SK-N-DZ (cell line): ENCODE measurements around the gene FBXO47.
"Not testable (repeated sequence)": the region's sequence is repeated elsewhere in the genome, so short reads cannot be mapped to it uniquely, and the experiment has no call there.

Experiments
- DNase-seq: peaks from one replicate; pipeline ENCODE4 v3.0.0-alpha.2; 2015; ENCODE audit warnings: low spot score

Gene FBXO47

DNA sequence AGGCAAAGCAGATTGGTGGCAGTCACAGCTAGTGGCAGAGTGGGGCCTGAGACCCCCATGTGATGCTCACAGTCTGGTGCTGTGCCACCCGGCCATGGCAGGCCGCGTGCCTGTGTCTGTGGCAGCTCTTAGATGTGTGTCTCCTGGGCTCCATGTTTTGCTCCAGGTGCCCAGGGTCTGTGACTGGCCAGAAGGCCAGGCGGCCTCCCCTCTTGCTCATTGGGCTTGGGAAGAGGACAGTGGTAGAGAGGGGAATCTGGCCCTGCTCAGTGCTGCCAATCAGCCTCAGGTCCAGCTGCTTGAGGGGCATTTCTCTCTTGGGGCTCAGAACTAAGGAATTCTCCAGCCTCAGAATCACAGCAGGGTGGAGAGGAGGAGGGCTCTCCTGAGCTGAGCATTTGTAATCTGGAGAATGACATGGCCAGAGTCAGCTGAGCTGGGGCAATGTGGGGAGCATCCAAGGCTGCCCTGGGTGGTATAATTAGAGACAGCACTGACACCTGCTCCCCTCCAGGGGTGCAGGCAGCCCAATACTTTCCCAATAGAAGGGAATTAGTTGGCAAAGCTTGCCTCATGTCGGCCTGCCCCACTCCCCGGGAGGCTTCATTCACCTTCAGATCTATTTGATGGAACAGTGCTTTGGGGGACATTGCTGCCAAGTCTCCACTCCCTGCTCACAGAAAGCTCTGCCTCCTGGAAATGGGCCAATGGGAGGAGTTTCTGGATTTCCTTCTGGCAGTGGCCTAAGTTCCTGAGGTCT is 44.5 kb downstream of the FBXO47 start:
- DNase-seq: no peak

GRCh38 chr17:38921756-38922411 is 45.3 kb downstream of the FBXO47 start:
- DNase-seq: no peak

DNA sequence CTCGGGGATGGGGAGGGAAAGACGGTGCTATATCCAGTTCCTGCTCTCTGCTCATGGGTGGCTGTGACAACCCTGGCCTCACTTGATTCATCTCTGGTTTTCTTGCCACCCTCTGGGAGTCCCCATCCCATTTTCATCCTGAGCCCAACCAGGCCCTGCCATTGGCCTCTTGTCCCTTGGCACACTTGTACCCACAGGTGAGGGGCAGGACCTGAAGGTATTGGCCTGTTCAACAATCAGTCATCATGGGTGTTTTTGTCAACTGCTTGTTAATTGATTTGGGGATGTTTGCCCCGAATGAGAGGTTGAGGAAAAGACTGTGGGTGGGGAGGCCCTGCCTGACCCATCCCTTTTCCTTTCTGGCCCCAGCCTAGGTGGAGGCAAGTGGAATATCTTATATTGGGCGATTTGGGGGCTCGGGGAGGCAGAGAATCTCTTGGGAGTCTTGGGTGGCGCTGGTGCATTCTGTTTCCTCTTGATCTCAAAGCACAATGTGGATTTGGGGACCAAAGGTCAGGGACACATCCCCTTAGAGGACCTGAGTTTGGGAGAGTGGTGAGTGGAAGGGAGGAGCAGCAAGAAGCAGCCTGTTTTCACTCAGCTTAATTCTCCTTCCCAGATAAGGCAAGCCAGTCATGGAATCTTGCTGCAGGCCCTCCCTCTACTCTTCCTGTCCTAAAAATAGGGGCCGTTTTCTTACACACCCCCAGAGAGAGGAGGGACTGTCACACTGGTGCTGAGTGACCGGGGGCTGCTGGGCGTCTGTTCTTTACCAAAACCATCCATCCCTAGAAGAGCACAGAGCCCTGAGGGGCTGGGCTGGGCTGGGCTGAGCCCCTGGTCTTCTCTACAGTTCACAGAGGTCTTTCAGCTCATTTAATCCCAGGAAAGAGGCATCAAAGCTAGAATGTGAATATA is 46.6 kb downstream of the FBXO47 start:
- no peak for DNase-seq

DNA sequence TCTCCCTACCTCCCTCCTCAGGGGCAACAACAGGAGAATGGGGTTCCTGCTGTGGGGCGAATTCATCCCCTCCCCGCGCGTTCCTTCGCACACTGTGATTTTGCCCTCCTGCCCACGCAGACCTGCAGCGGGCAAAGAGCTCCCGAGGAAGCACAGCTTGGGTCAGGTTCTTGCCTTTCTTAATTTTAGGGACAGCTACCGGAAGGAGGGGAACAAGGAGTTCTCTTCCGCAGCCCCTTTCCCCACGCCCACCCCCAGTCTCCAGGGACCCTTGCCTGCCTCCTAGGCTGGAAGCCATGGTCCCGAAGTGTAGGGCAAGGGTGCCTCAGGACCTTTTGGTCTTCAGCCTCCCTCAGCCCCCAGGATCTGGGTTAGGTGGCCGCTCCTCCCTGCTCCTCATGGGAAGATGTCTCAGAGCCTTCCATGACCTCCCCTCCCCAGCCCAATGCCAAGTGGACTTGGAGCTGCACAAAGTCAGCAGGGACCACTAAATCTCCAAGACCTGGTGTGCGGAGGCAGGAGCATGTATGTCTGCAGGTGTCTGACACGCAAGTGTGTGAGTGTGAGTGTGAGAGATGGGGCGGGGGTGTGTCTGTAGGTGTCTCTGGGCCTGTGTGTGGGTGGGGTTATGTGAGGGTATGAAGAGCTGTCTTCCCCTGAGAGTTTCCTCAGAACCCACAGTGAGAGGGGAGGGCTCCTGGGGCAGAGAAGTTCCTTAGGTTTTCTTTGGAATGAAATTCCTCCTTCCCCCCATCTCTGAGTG is 47.7 kb downstream of the FBXO47 start:
- DNase-seq: no peak

GRCh38 chr17:38918916-38919315 is 48.3 kb downstream of the FBXO47 start:
- DNase-seq: no peak

DNA sequence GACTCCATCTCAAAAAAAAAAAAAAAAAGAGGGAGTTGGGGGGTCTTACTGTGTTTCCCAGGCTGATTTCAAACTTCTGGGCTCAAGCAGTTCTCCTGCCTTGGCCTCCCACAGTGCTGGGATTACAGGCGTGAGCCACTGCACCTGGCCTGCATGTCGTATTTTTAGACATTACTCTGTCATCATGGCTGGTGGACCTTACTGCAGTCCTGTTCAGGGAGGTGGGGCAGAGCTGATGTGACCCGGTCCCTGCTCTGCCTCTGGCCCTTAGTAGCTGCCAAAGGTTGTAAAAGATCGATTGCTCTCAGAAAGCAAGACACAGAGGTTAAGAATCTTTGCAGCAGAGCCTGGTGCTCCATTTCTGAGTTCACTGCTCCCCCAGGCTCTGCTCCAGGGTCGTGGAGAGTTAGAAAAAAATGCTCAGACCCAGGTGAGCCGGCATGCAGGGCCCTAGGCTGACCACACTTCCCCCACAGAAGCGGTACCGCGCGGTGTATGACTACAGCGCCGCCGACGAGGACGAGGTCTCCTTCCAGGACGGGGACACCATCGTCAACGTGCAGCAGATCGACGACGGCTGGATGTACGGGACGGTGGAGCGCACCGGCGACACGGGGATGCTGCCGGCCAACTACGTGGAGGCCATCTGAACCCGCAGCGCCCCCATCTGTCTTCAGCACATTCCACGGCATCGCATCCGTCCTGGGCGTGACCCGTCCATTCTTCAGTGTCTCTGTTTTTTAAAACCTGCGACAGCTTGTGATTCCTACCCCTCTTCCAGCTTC is 48.9 kb downstream of the FBXO47 start:
- DNase-seq: no peak

DNA sequence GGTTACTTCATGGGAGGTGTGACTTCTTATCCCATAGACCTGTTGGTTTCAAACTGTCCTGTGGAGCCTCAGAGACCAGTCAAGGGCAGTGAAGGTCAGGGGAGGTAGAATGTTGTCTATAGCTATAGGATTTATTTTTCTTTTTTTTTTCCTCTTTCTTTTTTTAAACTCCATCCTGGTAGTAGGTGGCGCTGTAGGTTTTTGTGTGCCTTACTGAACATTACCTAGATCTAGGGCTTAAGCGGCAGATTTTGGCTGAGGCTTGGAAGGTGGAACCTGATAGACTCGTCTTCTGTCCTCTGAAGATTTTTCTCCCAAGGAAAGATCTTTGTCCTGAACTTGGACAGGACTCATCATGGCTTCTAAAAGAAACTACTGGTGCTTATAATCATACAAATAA is 49.9 kb downstream of the FBXO47 start:
- DNase-seq: no peak

DNA sequence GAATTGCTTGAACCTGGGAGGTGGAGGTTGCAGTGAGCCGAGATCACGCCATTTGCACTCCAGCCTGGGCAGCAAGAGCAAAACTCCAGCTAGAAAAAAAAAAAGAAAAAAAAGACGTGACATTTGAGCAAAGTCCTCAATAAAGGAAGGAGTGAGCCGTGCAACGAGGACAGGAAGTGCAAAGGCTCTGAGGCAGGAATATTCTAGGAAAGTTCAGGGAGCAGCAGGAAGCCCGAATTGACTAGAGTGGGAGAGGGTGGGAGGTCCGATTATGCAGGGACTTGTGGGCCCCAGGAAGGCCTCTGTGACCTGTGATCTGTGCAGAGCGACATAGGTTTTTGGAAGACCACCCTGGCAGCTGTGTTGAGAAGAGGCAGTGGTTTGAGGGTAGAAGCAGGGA is 50.4 kb downstream of the FBXO47 start:
- DNase-seq: no peak

GRCh38 chr17:38915639-38915995 is 51.6 kb downstream of the FBXO47 start:
- DNase-seq: no peak

- DNase-seq: no peak
These were observed 52.2 kb downstream of the FBXO47 start for GRCh38 chr17:38914741-38915638.

- peak; percentile 40 for DNase-seq
These were observed 54.9 kb downstream of the FBXO47 start for GRCh38 chr17:38912221-38912813.

DNA sequence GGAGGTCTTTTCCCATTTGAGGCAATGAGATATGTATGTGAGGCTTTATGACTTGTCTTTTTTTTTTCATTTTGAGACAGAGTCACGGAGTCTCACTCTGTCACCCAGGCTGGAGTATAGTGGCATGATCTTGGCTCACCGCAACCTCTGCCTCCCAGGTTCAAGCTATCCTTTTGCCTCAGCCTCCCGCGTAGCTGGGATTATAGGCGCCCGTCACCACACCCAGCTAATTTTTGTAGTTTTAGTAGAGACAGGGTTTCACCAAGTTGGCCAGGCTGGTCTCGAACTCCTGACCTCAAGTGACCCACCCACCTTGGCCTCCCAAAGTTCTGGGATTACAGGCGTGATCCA is 55.5 kb downstream of the FBXO47 start:
- not testable (repeated sequence) for DNase-seq

DNA sequence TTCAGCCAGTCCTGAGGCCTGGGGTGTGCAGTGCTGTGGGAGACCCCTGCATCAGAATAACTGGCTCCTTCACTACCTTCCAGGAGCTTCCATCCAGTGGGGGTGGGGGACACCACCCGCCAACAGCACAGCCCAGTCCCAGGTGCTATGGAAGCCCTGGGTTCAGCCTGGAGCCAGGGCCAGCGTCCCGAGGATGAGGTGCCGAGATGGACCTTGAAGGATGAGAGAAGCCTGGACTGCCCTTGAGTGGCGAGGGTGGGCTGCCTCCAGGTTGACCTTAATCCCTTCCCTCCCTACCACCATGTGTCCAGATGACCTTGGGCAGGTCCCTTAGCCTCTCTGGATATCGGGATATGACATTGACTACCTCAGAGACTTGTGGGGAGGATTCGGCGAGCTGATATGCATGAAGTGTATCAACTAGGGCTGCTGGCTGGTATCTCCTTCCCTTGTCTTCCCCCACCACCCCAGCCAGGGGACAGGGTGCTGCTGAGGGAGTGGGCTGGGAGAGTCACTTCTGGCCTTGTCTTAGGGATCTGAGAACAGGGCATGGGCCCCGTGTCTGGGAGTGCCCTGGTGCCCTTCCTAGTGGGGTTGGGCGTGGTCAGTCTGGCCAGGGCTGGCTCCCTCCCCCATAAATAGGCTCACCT is 56.0 kb downstream of the FBXO47 start:
- DNase-seq: no peak

- DNase-seq: no peak
These were observed 56.9 kb downstream of the FBXO47 start for GRCh38 chr17:38910325-38910724.

GRCh38 chr17:38908676-38909181 is 58.5 kb downstream of the FBXO47 start:
- no peak for DNase-seq

- no peak for DNase-seq
These were observed 59.1 kb downstream of the FBXO47 start for GRCh38 chr17:38907930-38908675.

DNA sequence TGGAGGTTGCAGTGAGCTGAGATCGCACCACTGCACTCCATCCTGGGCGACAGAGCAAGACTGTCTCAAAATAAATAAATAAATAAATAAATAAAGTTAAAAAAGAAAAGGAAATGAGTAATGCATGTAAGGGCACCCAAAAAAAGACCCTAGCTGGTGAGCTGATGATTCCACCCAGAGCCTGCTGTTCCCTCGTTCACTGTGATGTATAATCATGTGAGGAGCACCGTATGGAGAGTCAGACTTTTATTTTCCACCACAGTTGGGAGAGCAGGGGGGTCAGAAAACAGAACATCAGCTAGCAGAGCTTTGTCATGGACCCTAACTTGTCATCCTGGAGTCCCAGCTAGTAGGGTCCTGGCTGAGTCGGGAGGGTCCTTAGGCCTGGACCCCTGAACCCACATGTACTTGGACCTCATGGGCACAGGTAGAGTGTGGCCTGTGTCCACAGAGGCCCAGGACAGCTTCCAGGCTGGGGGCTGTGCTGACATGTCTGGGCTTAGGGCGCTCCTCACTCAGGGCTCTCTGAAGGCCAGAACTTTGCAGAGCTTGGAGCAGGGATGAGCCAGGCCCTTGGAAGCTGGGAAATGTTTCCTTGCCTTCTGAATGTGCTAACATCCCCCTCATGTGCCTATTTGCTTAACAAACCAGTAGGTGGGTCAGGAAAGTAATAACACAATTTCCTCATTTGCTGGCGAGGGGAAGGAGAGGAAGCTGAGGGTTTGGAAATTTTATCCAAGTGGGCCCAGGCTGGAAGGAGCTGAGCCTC is 60.6 kb downstream of the FBXO47 start:
- no peak for DNase-seq
